Activated naive CD8-positive, alpha-beta T cell treated with anti-CD3 and anti-CD28 coated beads, Interleukin-2, amount 50 U/mL, for 24 hours (primary cell): Measurements from ENCODE around the gene MAP3K5.
A peak's percentile ranks its signal among the peaks of the same experiment; 100 is the strongest.

Experiments used
- ATAC-seq: fragments of 150-1000 bp; cut with Tn5 transposase; one replicate; pipeline ENCODE4 v1.10.0; 2021
- DNase-seq: peaks from one replicate; pipeline ENCODE4 v3.0.0; 2021
- H3K27ac Mint-ChIP-seq: one replicate; pipeline ENCODE4 v1.8.0; 2021; ENCODE audit warnings: mild to moderate bottlenecking, mixed read lengths
- H3K27me3 Mint-ChIP-seq: one replicate; pipeline ENCODE4 v1.8.0; 2021; ENCODE audit warnings: mixed read lengths
- H3K36me3 Mint-ChIP-seq: one replicate; pipeline ENCODE4 v1.8.0; 2021; ENCODE audit warnings: low read depth, mixed read lengths
- H3K4me1 Mint-ChIP-seq: one replicate; pipeline ENCODE4 v1.8.0; 2021; ENCODE audit warnings: mixed read lengths
- H3K4me3 Mint-ChIP-seq: one replicate; pipeline ENCODE4 v1.8.0; 2021; ENCODE audit warnings: mild to moderate bottlenecking, moderate library complexity, mixed read lengths
- H3K9me3 Mint-ChIP-seq: one replicate; pipeline ENCODE4 v1.8.0; 2021; ENCODE audit warnings: mixed read lengths

Gene MAP3K5

DNA sequence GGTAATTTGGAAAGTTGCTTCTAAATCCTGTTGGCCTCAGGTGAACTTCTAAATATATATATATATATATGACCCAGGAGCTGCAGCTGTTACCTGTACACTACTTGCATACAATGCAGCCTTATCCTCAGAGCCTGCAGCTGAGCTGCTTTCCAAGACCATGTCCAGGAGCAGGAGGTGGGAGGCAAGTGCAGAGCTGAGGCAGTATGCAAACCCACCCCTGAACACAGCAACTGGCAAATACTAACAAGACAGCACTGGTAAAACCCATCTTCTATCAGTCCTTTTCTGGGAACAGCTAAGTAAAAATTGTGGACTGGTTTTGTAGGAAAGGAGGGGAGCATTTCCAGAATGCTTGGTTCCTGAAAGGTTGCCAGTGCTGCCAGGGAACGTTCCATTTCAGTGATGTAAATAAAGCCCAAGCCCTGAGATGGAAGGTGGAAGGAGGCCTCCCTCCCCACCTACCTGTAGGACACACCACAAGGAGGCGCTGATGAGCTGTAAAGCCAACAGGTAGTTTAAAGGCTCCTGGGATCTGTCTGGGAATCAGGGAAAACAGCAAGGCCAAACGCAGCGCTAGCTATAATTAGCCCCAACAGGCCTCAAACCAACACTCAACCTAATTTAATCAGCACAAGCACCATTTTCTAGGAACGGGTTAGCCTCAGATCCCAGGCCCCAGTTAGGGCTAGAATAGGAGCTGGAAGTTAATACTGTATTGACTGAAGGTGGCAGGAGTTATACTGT is 148.3 kb downstream of the MAP3K5 start:
- no peaks in the 10 kb centered on the region for H3K27me3 Mint-ChIP-seq
- H3K9me3 Mint-ChIP-seq: no peaks in the 10 kb centered on the region
- DNase-seq (peak; percentile 84), ATAC-seq (peak; percentile 51)
- H3K4me1 Mint-ChIP-seq: no peaks in the 10 kb centered on the region
- H3K27ac Mint-ChIP-seq: no peak overlapping the region
- no peak overlapping the region for H3K4me3 Mint-ChIP-seq
- no peaks in the 10 kb centered on the region for H3K36me3 Mint-ChIP-seq

DNA sequence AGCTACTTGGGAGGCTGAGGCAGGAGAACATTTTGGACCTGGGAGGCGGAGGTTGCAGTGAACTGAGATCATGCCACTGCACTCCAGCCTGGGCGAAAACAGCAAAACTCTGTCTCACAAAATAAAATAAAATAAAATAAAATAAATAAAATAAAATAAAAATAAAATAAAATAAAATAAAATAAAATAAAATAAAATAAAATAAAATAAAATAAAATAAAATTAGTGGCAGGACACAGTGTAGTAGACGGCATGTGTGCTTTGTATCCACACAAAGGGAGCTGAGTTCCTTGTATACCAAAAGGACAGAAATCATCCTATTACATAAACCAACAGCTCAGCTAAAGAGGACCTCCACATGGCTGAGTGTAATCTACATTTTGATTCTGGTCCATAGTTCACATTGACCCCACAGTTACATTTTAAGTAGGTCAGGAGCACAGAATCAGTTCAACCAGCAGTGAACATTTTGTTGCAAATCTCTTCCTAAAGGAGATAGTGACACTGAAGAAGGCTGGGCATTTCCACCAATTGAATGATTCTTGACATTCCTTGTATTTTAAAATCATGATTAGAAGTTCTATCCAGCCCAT is 150.3 kb downstream of the MAP3K5 start:
- Mint-ChIP-seq H3K9me3 (no peaks in the 10 kb centered on the region), H3K4me1 (no peaks in the 10 kb centered on the region), H3K36me3 (no peaks in the 10 kb centered on the region), H3K27me3 (no peaks in the 10 kb centered on the region), H3K27ac (no peak overlapping the region), H3K4me3 (no peak overlapping the region)
- no peak for ATAC-seq
- DNase-seq: no peak

DNA sequence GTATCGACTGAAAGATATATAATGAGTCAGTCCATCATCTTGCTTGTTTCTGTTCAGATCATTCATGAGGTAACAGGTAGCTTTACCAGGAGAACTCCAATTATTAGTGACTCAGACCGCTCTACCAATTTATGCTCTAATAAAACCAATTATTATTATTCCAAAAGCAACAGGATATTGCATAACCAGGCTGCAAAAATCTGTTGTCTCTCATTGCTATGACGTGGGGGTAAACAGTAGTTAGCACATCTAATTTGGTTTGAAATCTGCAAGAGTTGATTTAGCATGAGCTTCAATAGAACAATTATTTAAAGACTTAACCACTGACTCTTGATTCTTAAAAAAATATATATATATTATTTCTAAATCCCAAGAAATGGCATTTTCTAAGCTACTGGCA is 151.1 kb downstream of the MAP3K5 start:
- H3K27ac Mint-ChIP-seq: no peak overlapping the region
- DNase-seq: no peak
- no peak overlapping the region for H3K4me3 Mint-ChIP-seq
- no peaks in the 10 kb centered on the region for H3K9me3 Mint-ChIP-seq
- no peaks in the 10 kb centered on the region for H3K27me3 Mint-ChIP-seq
- no peaks in the 10 kb centered on the region for H3K4me1 Mint-ChIP-seq
- H3K36me3 Mint-ChIP-seq: peaks cover 3% of the 10 kb centered on the region
- ATAC-seq: no peak

DNA sequence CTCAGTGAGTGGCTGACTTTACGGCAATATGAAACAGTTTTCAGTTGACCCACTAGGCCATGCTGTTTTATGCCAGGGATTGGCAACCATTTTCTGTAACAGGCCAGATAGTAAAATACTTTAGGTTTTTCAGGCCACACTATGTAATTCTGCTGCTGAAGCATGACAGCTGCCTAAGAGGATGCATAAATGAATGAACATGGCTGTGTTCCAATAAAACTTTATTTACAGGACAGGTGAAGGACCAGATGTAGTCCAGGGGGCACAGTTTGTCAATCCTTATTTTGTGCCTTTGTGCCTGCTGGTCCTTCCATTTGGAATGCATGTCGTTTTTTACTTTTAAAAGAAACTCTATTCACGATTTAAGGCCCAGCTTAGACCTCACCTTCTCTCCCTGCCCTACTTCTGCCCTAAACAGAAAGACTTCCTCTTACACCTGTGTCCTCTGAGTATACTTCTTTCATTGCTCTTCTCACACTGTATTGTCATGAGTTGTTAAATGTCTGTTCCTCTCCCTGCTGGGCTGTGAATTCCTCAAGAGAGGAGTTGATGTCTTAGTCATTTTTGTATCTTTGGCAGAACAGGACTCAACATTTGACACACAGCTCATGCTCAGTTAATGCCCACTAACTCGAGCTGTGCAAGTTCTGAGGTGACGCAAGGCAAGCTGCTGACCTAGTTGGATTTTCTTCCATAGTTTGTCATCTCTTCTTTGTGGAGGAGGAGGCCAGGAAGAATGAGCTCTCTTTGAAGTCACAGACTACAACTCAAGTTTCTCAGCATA is 152.0 kb downstream of the MAP3K5 start:
- no peaks in the 10 kb centered on the region for H3K27me3 Mint-ChIP-seq
- no peaks in the 10 kb centered on the region for H3K4me1 Mint-ChIP-seq
- no peaks in the 10 kb centered on the region for H3K9me3 Mint-ChIP-seq
- H3K36me3 Mint-ChIP-seq: peaks cover 3% of the 10 kb centered on the region
- ATAC-seq (no peak), DNase-seq (no peak)
- H3K27ac Mint-ChIP-seq: no peak overlapping the region
- no peak overlapping the region for H3K4me3 Mint-ChIP-seq

DNA sequence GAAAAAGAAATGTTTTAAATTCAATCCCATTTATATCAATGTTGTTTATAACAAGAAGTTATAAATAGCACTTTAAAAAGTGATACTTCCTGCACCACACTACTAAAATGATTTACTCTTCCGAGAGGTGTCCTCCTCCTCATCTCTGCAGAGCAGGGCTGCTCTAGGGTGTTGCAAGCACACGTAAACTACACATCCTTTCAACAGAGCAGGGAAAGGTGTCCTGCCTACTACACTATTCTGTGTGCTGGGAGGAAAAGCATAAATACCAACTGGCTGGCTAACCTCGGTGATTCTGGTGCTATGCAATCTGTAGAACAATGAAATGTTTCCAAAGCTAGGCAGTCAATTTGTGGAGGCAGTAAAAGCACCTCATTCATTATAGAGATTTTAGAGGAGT is 152.6 kb downstream of the MAP3K5 start:
- Mint-ChIP-seq H3K27ac (no peak overlapping the region), H3K4me3 (no peak overlapping the region)
- ATAC-seq: no peak

DNA sequence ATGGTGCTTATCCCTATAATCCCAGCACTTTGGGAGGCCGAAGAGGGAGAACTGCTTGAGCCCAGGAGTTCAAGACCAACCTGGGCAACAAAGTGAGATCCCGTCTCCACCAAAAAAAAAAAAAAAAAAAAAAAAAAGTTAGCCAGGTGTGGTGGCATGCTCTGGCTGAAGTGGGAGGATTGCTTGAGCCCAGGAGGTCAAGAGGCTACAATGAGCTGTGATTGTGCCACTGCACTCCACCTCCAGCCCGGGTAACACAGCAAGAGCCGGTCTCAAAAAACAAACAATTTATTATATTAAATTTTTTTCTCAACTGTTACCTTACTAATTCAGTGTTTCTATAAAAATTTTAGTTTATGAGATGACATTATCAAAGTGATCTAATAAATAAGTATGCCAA is 156.7 kb downstream of the MAP3K5 start:
- DNase-seq: no peak
- peaks cover 4% of the 10 kb centered on the region for H3K36me3 Mint-ChIP-seq
- no peaks in the 10 kb centered on the region for H3K9me3 Mint-ChIP-seq
- H3K27ac Mint-ChIP-seq: no peak overlapping the region
- H3K27me3 Mint-ChIP-seq: no peaks in the 10 kb centered on the region
- ATAC-seq: no peak
- H3K4me1 Mint-ChIP-seq: no peaks in the 10 kb centered on the region
- H3K4me3 Mint-ChIP-seq: no peak overlapping the region

More for the DNA sequence above, 152.6 kb downstream of the MAP3K5 start:
- Mint-ChIP-seq H3K27me3 (no peaks in the 10 kb centered on the region), H3K9me3 (no peaks in the 10 kb centered on the region), H3K4me1 (no peaks in the 10 kb centered on the region), H3K36me3 (peaks cover 3% of the 10 kb centered on the region)
- no peak for DNase-seq

DNA sequence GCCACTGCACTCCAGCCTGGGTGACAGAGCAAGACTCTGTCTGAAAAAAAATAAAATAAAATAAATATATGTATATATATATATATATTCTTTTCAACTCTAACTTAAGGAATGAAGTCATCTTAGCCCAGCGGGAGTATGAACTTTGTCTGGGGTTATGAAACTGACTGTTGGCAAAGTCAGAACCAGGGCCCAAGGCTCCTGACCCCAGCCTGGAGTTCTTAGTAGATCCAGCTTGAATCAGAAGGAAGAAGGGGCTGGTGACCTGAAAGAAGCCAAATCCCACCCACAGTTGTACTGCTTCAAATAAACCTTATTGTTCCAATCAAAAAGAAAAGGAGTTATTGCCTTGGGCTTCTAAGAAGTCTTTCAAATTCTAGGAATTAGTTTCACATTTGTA is 158.9 kb downstream of the MAP3K5 start:
- ATAC-seq (no peak), DNase-seq (no peak)
- no peak overlapping the region for H3K4me3 Mint-ChIP-seq
- H3K27ac Mint-ChIP-seq: no peak overlapping the region
- H3K9me3 Mint-ChIP-seq: no peaks in the 10 kb centered on the region
- no peaks in the 10 kb centered on the region for H3K27me3 Mint-ChIP-seq
- H3K36me3 Mint-ChIP-seq: peaks cover 7% of the 10 kb centered on the region
- H3K4me1 Mint-ChIP-seq: no peaks in the 10 kb centered on the region

DNA sequence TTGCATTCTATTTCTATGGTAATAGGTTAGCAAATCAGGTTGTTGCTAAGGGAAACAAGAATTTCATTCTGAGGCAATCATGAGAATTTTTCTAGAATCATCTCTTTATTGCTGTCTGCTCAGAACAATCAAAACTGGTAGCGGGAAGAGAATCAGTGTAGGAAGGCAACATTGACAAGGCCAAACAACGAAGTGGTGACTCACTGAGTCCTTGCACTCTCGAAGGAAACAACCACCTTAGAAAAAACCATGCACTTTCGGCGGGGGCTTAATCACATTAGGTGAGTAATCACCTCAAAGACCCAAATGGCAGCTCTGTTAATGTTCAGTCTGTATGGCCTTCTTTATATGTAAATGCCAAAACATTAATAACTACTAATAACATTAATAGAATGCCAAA is 163.3 kb downstream of the MAP3K5 start:
- Mint-ChIP-seq H3K36me3 (peaks cover 4% of the 10 kb centered on the region), H3K9me3 (no peaks in the 10 kb centered on the region), H3K4me3 (no peak overlapping the region), H3K27ac (no peak overlapping the region), H3K27me3 (no peaks in the 10 kb centered on the region), H3K4me1 (no peaks in the 10 kb centered on the region)
- ATAC-seq (no peak), DNase-seq (no peak)

DNA sequence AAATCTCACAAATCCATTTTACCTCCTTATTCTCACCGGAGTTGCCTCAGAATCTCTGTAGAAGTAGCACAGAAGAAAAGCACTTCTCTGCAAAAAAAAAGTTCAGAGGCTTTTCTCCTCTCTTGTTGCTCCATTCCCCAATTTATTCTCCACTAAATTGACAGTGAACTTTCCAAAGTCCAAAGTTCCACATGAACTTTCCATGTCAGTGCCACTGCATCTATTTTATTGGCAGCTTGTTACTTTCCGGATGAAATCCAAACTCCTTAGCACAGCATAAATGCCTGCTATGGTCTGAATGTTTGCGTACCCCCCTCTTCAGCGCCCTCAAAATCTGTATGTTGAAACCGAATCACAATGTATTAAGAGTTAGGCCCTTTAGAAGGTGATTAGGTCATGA is 165.1 kb downstream of the MAP3K5 start:
- peaks cover 3% of the 10 kb centered on the region for H3K36me3 Mint-ChIP-seq

DNA sequence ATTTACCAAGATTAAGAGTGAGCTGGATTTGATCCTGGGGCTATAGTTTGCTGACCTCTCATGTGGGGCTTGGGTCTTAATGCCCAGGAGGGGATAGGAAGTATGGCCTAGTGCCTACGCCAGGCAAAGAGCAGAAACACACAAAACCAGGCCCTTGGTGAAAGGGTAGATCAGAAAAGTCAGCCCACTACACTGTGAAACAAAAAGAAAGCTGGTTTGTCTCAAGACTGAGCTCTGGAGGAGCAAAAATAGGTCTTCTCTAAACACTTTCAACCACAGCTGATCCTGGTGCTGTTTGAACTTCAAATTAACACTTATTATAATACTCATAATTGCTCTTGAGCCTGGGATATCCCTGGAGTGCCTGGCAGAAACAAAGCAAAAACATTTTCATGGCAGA is 167.0 kb downstream of the MAP3K5 start:
- H3K36me3 Mint-ChIP-seq: peaks cover 3% of the 10 kb centered on the region
- H3K4me3 Mint-ChIP-seq: no peak overlapping the region
- H3K4me1 Mint-ChIP-seq: no peaks in the 10 kb centered on the region
- H3K9me3 Mint-ChIP-seq: no peaks in the 10 kb centered on the region
- no peak for ATAC-seq
- H3K27me3 Mint-ChIP-seq: no peaks in the 10 kb centered on the region
- no peak overlapping the region for H3K27ac Mint-ChIP-seq
- DNase-seq: no peak

More for the DNA sequence above, 165.1 kb downstream of the MAP3K5 start:
- H3K27me3 Mint-ChIP-seq: no peaks in the 10 kb centered on the region
- no peak overlapping the region for H3K27ac Mint-ChIP-seq
- H3K4me3 Mint-ChIP-seq: no peak overlapping the region
- H3K4me1 Mint-ChIP-seq: no peaks in the 10 kb centered on the region
- H3K9me3 Mint-ChIP-seq: no peaks in the 10 kb centered on the region
- no peak for ATAC-seq
- DNase-seq: no peak

DNA sequence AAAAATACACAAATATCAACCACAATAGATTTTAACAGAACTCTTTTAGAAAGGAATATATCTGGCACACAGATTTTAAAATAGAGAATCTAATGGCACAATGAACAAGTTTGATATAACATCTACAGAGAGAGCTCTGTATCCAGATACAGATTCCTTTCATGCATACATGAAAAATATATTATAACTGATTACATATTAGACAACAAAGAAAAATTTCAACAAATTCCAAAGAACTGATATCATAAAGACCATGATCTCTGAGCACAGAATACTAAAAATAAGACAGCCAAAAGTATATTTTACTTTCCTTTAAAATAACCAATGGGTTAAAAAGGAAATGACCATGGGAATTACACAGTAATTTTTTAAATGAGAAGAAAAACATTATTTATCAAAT is 167.9 kb downstream of the MAP3K5 start:
- no peaks in the 10 kb centered on the region for H3K9me3 Mint-ChIP-seq
- peaks cover 4% of the 10 kb centered on the region for H3K36me3 Mint-ChIP-seq
- ATAC-seq (no peak), DNase-seq (no peak)
- no peak overlapping the region for H3K4me3 Mint-ChIP-seq
- H3K27ac Mint-ChIP-seq: no peak overlapping the region
- no peaks in the 10 kb centered on the region for H3K4me1 Mint-ChIP-seq
- no peaks in the 10 kb centered on the region for H3K27me3 Mint-ChIP-seq

DNA sequence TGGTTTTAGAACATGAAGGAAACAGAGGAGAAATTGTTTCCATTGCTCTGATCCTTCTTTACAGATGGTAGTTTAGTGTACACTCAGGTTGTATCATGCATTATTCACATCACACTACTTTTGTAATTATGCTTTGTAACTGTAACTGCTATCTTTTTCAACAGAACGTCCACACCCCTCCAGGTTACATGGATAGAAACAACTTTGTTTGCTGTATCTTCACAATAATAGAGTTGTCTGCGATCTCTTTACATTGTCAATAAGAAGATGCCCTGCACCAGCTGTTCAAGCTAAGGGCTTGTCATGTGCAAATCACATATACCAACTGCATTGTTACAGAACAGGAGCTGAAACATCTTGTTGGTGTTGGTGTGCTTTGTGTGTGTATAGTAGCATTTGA is 174.2 kb downstream of the MAP3K5 start:
- H3K4me1 Mint-ChIP-seq: no peaks in the 10 kb centered on the region

DNA sequence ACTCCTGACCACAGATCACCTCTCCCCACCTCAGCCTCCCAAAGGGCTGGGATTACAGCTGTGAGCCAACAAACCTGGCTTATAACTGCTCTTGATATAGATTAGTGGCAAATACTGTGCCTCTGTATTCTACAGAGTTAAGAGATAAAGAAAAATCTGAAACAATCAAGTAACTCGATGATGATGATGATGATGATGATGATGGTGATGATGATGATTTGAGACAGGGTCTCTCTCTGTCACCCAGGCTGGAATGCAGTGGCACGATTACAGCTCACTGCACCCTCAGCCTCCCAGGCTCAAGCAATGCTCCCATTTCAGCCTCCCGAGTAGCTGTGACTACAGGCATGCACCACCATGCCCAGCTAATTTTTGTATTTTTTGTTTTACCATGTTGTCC is 175.8 kb downstream of the MAP3K5 start:
- H3K9me3 Mint-ChIP-seq: no peaks in the 10 kb centered on the region
- no peaks in the 10 kb centered on the region for H3K4me1 Mint-ChIP-seq
- H3K4me3 Mint-ChIP-seq: no peak overlapping the region
- no peak for ATAC-seq
- H3K27me3 Mint-ChIP-seq: no peaks in the 10 kb centered on the region
- peaks cover 4% of the 10 kb centered on the region for H3K36me3 Mint-ChIP-seq
- no peak overlapping the region for H3K27ac Mint-ChIP-seq
- no peak for DNase-seq

More for the DNA sequence above, 174.2 kb downstream of the MAP3K5 start:
- H3K27ac Mint-ChIP-seq: no peak overlapping the region
- DNase-seq (no peak), ATAC-seq (no peak)
- H3K9me3 Mint-ChIP-seq: no peaks in the 10 kb centered on the region
- H3K36me3 Mint-ChIP-seq: peaks cover 4% of the 10 kb centered on the region
- H3K4me3 Mint-ChIP-seq: no peak overlapping the region
- H3K27me3 Mint-ChIP-seq: no peaks in the 10 kb centered on the region

DNA sequence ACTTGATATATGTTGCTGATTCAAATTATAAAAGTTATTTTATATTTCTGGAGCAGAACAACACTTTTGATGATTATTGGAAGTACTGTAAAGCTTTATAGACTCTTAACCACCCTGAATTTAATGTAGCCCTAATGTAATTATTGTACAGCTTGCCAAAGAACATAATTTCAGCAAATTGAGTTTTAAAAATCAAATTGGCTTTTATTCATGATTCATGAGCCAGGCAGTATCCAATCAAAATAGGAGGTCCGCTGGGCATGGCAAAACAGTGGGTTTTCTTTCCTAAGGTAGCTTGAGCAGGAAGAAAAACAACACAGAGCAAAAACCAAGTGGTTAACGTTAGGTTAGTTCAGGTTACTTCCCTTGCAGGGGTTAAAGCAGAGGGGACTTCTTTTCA is 177.3 kb downstream of the MAP3K5 start:
- no peak overlapping the region for H3K27ac Mint-ChIP-seq
- peaks cover 8% of the 10 kb centered on the region for H3K4me1 Mint-ChIP-seq
- no peak for DNase-seq
- no peak for ATAC-seq
- no peak overlapping the region for H3K4me3 Mint-ChIP-seq
- H3K27me3 Mint-ChIP-seq: no peaks in the 10 kb centered on the region
- H3K36me3 Mint-ChIP-seq: peaks cover 7% of the 10 kb centered on the region
- H3K9me3 Mint-ChIP-seq: no peaks in the 10 kb centered on the region

DNA sequence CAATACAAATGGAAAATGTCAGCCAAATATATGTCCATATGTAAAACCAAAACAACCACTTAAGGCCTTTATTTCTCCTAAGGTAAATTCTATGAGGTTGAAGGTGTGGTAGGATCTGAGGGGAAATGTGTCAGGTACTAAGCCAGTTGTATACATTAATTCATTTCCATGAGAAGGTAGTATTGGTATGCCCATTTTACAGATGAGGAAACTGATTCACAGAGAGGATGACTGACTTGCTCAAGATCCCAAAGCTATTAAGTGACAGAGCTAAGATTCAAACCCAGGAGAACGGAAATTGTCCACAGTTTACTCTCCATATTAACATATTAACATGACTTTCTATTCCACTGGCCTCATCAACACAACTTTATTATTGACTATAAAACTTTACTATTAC is 177.9 kb downstream of the MAP3K5 start:
- H3K4me3 Mint-ChIP-seq: no peak overlapping the region
- DNase-seq (no peak), ATAC-seq (no peak)
- H3K27ac Mint-ChIP-seq: no peak overlapping the region
- H3K9me3 Mint-ChIP-seq: no peaks in the 10 kb centered on the region
- no peaks in the 10 kb centered on the region for H3K27me3 Mint-ChIP-seq
- peaks cover 11% of the 10 kb centered on the region for H3K4me1 Mint-ChIP-seq
- peaks cover 5% of the 10 kb centered on the region for H3K36me3 Mint-ChIP-seq
